Activated CD8-positive, alpha-beta T cell treated with anti-CD3 and anti-CD28 coated beads, Interleukin-2, amount 10 ng/mL, durations not matched to agents 7 days and 5 days (primary cell): ENCODE data around the gene FUCA2. TPM values are rescaled to one million over a fixed set of nuclear protein-coding genes. Genes with fewer than 3 reads are reported as not detected.

Source experiments
- ATAC-seq: fragments of 150-1000 bp; cut with Tn5 transposase; one replicate; pipeline ENCODE4 v1.10.0; 2021; ENCODE audit warnings: moderate library complexity
- CTCF ChIA-PET: fragments of 350-600 bp; sonication (Branson Sonifier 250); formaldehyde crosslinking; loops from one replicate; lab custom pipeline; 2021; ENCODE audit warnings: antibody characterized with exemption; lab: Charles Lee
- POLR2A ChIA-PET: fragments of 350-600 bp; sonication (Branson Sonifier 250); formaldehyde crosslinking; loops from one replicate; lab custom pipeline; 2021; ENCODE audit warnings: antibody characterized with exemption; lab: Charles Lee
- DNase-seq: peaks from one replicate; pipeline ENCODE4 v3.0.0-alpha.2; 2020
- H3K27ac Mint-ChIP-seq: one replicate; pipeline ENCODE4 v1.8.0; 2021; ENCODE audit warnings: mild to moderate bottlenecking, mixed read lengths
- H3K27me3 Mint-ChIP-seq: one replicate; pipeline ENCODE4 v1.8.0; 2021; ENCODE audit warnings: low read depth, mixed read lengths
- H3K36me3 Mint-ChIP-seq: one replicate; pipeline ENCODE4 v1.8.0; 2021; ENCODE audit warnings: low read depth, mixed read lengths
- H3K4me1 Mint-ChIP-seq: one replicate; pipeline ENCODE4 v1.8.0; 2021; ENCODE audit warnings: low read depth, mixed read lengths
- H3K4me3 Mint-ChIP-seq: one replicate; pipeline ENCODE4 v1.8.0; 2021; ENCODE audit warnings: mild to moderate bottlenecking, mixed read lengths
- H3K9me3 Mint-ChIP-seq: one replicate; pipeline ENCODE4 v1.8.0; 2022; ENCODE audit warnings: mixed read lengths; ENCODE audit not compliant: insufficient read depth
- total RNA-seq, 2 experiments: library from RNA; stranded (reverse); gene quantifications; one replicate each; pipeline ENCODE4 v1.2.3, GENCODE V29; 2021

Gene FUCA2
- total RNA-seq, 2 experiments from 2014 or later = 10.7 to 13.8 TPM

- Mint-ChIP-seq H3K4me3 (peak overlapping the region; percentile 67), H3K36me3 (no peaks in the 10 kb centered on the region), H3K27ac (peak overlapping the region; percentile 85), H3K9me3 (no peaks in the 10 kb centered on the region), H3K4me1 (peaks cover 35% of the 10 kb centered on the region), H3K27me3 (no peaks in the 10 kb centered on the region)
- peak; percentile 82 for ATAC-seq
- ChIA-PET CTCF (interaction anchor here (1.0 to 1.5 kb wide), 5 partner anchors 23 to 405 kb away, joined by 3 to 9 read pairs (median 3); partner anchors contain the start of gene FUCA2), POLR2A (interaction anchor here (0.7 to 1.6 kb wide), 6 partner anchors 8 to 86 kb away, joined by 3 to 9 read pairs (median 4); partner anchors contain the start of genes ADAT2, FUCA2 and PEX3)
- DNase-seq = peak; percentile 62
Measured at GRCh38 chr6:143536461-143536865, 24.9 kb upstream of the FUCA2 start.

GRCh38 chr6:143535189-143535614, 23.7 kb upstream of the FUCA2 start:
- no peaks in the 10 kb centered on the region for H3K36me3 Mint-ChIP-seq
- DNase-seq (no peak), ATAC-seq (no peak)
- no peak overlapping the region for H3K27ac Mint-ChIP-seq
- H3K9me3 Mint-ChIP-seq = no peaks in the 10 kb centered on the region
- ChIA-PET CTCF (interaction anchor here (0.7 to 3.8 kb wide), 5 partner anchors 22 to 103 kb away, joined by 3 to 15 read pairs (median 3); partner anchors contain the start of gene FUCA2), POLR2A (interaction anchor here (1.6 kb wide), 1 partner anchor 9 kb away, joined by 5 read pairs; no protein-coding TSS in a partner anchor)
- peaks cover 27% of the 10 kb centered on the region for H3K4me1 Mint-ChIP-seq
- no peak overlapping the region for H3K4me3 Mint-ChIP-seq
- no peaks in the 10 kb centered on the region for H3K27me3 Mint-ChIP-seq

GRCh38 chr6:143531720-143532499, 20.4 kb upstream of the FUCA2 start:
- H3K27me3 Mint-ChIP-seq = no peaks in the 10 kb centered on the region
- POLR2A ChIA-PET = no interaction called here
- CTCF ChIA-PET = interaction anchor here (3.8 kb wide), 1 partner anchor 19 kb away, joined by 15 read pairs; the partner anchor contains the start of gene FUCA2

GRCh38 chr6:143529095-143529494, 17.6 kb upstream of the FUCA2 start:
- DNase-seq = no peak

More at GRCh38 chr6:143531720-143532499, 20.4 kb upstream of the FUCA2 start:
- Mint-ChIP-seq H3K9me3 (no peaks in the 10 kb centered on the region), H3K4me1 (peaks cover 20% of the 10 kb centered on the region), H3K27ac (no peak overlapping the region), H3K4me3 (no peak overlapping the region), H3K36me3 (peaks cover 2% of the 10 kb centered on the region)
- ATAC-seq = no peak
- DNase-seq = no peak

GRCh38 chr6:143528164-143528811, 16.8 kb upstream of the FUCA2 start:
- H3K4me1 Mint-ChIP-seq = peaks cover 13% of the 10 kb centered on the region
- no peaks in the 10 kb centered on the region for H3K9me3 Mint-ChIP-seq
- peaks cover 2% of the 10 kb centered on the region for H3K27me3 Mint-ChIP-seq
- ChIA-PET CTCF (interaction anchor here (1.0 to 1.5 kb wide), 6 partner anchors 9 to 48 kb away, joined by 3 to 9 read pairs (median 4); partner anchors contain the start of gene FUCA2), POLR2A (interaction anchor here (1.0 kb wide), 1 partner anchor 77 kb away, joined by 3 read pairs; the partner anchor contains the start of gene PEX3)
- H3K4me3 Mint-ChIP-seq = no peak overlapping the region
- H3K27ac Mint-ChIP-seq = peak overlapping the region; percentile 69
- DNase-seq (no peak), ATAC-seq (no peak)
- H3K36me3 Mint-ChIP-seq = peaks cover 2% of the 10 kb centered on the region

More at GRCh38 chr6:143529095-143529494, 17.6 kb upstream of the FUCA2 start:
- CTCF ChIA-PET = interaction anchor here (1.0 to 1.5 kb wide), 6 partner anchors 9 to 47 kb away, joined by 3 to 9 read pairs (median 4); partner anchors contain the start of gene FUCA2
- Mint-ChIP-seq H3K4me3 (no peak overlapping the region), H3K4me1 (peaks cover 13% of the 10 kb centered on the region), H3K36me3 (peaks cover 2% of the 10 kb centered on the region), H3K27me3 (peaks cover 2% of the 10 kb centered on the region), H3K27ac (no peak overlapping the region), H3K9me3 (no peaks in the 10 kb centered on the region)
- no peak for ATAC-seq
- POLR2A ChIA-PET = interaction anchor here (1.0 kb wide), 1 partner anchor 78 kb away, joined by 3 read pairs; the partner anchor contains the start of gene PEX3

- no peak for DNase-seq
- POLR2A ChIA-PET = no interaction called here
- Mint-ChIP-seq H3K9me3 (no peaks in the 10 kb centered on the region), H3K4me3 (no peak overlapping the region), H3K27me3 (peaks cover 2% of the 10 kb centered on the region), H3K4me1 (peaks cover 13% of the 10 kb centered on the region), H3K27ac (no peak overlapping the region), H3K36me3 (peaks cover 2% of the 10 kb centered on the region)
- CTCF ChIA-PET = no interaction called here
- ATAC-seq = no peak
Measured at GRCh38 chr6:143527677-143528076, 16.2 kb upstream of the FUCA2 start.

- Mint-ChIP-seq H3K27ac (no peak overlapping the region), H3K27me3 (peaks cover 2% of the 10 kb centered on the region), H3K4me3 (no peak overlapping the region), H3K9me3 (no peaks in the 10 kb centered on the region), H3K36me3 (peaks cover 2% of the 10 kb centered on the region), H3K4me1 (peaks cover 13% of the 10 kb centered on the region)
- POLR2A ChIA-PET = no interaction called here
- CTCF ChIA-PET = no interaction called here
- ATAC-seq = no peak
- no peak for DNase-seq
Measured at GRCh38 chr6:143525356-143525755, 13.8 kb upstream of the FUCA2 start.

- DNase-seq = no peak
- Mint-ChIP-seq H3K27me3 (peaks cover 4% of the 10 kb centered on the region), H3K4me1 (no peaks in the 10 kb centered on the region), H3K4me3 (no peak overlapping the region), H3K36me3 (no peaks in the 10 kb centered on the region), H3K9me3 (no peaks in the 10 kb centered on the region), H3K27ac (no peak overlapping the region)
- ChIA-PET CTCF (interaction anchor here (1.9 kb wide), 1 partner anchor 9 kb away, joined by 11 read pairs; no protein-coding TSS in a partner anchor), POLR2A (no interaction called here)
- ATAC-seq = no peak
Measured at GRCh38 chr6:143522039-143522600, 10.6 kb upstream of the FUCA2 start.

GRCh38 chr6:143517447-143517773, 5.9 kb upstream of the FUCA2 start:
- ATAC-seq (no peak), DNase-seq (no peak)
- Mint-ChIP-seq H3K27ac (no peak overlapping the region), H3K9me3 (no peaks in the 10 kb centered on the region), H3K4me1 (peaks cover 11% of the 10 kb centered on the region), H3K4me3 (no peak overlapping the region), H3K36me3 (peaks cover 4% of the 10 kb centered on the region), H3K27me3 (peaks cover 2% of the 10 kb centered on the region)
- CTCF ChIA-PET = no interaction called here
- POLR2A ChIA-PET = no interaction called here

GRCh38 chr6:143516690-143517446, 5.3 kb upstream of the FUCA2 start:
- Mint-ChIP-seq H3K27ac (no peak overlapping the region), H3K36me3 (peaks cover 4% of the 10 kb centered on the region), H3K4me3 (no peak overlapping the region), H3K4me1 (peaks cover 14% of the 10 kb centered on the region), H3K9me3 (no peaks in the 10 kb centered on the region), H3K27me3 (peaks cover 2% of the 10 kb centered on the region)
- ChIA-PET POLR2A (no interaction called here), CTCF (no interaction called here)
- no peak for ATAC-seq
- no peak for DNase-seq
